HepG2 (cell line): ENCODE results near the gene MYH10. TPM values are rescaled to one million over a fixed set of nuclear protein-coding genes. Genes with fewer than 3 reads are reported as not detected.

ENCODE experiments used
- ARID5B ChIP-seq: IDR thresholded peaks from 2 replicates; pipeline ENCODE4 v1.4.0; 2020; ENCODE audit warnings: mild to moderate bottlenecking, missing genetic modification reagents
- ISL2 ChIP-seq: sonication (generic); formaldehyde crosslinking; IDR thresholded peaks from 2 replicates; pipeline ENCODE4 v1.5.0; 2020; ENCODE audit warnings: missing genetic modification reagents
- MED13 ChIP-seq: sonication (generic); formaldehyde crosslinking; IDR thresholded peaks from 2 replicates; pipeline ENCODE4 v1.5.0; 2020; ENCODE audit warnings: missing genetic modification reagents
- NFIC ChIP-seq: IDR thresholded peaks from 2 replicates; pipeline ENCODE4 v1.6.1; 2012; ENCODE audit warnings: mild to moderate bottlenecking, low read length, inconsistent platforms
- ZBTB43 ChIP-seq: sonication (generic); formaldehyde crosslinking; conservative IDR thresholded peaks from 2 replicates; pipeline ENCODE4 v1.4.0; 2020; ENCODE audit warnings: missing genetic modification reagents
- ZNF547 ChIP-seq: sonication (generic); formaldehyde crosslinking; IDR thresholded peaks from 2 replicates; pipeline ENCODE4 v1.5.1; 2020; ENCODE audit warnings: mild to moderate bottlenecking, missing genetic modification reagents
- ZNF672 ChIP-seq: sonication (generic); formaldehyde crosslinking; IDR thresholded peaks from 2 replicates; pipeline ENCODE4 v1.8.1; 2022; ENCODE audit warnings: missing genetic modification reagents
- polyA plus RNA-seq, 8 experiments: library from polyadenylated mRNA; depleted of rRNA in 3 of 8; stranded (reverse) in 7 of 8; unstranded in 1 of 8; fragments of >200 nt; fragmentation: Illumina TruSeq in 4 of 8; extraction: Trizol in 4 of 8; gene quantifications; 2 replicates each; pipeline versions ENCODE4 v1.2.1 to v1.2.3, GENCODE V29; 2011 to 2016; ENCODE audit warnings: low read depth in 4 of 8, missing spikeins in 1 of 8, mixed read lengths in 1 of 8; ENCODE audit not compliant: insufficient read depth in 1 of 8
- total RNA-seq, 5 experiments: library from RNA; depleted of rRNA; stranded (reverse); fragments of >200 nt; fragmentation: Illumina TruSeq; extraction: Trizol; gene quantifications; 2 replicates each; pipeline ENCODE4 v1.2.3, GENCODE V29; 2016; ENCODE audit warnings: low read depth in 1 of 5
- TF ChIP-seq, protein P1 (sequence below): sonication (generic); formaldehyde crosslinking; IDR thresholded peaks from 2 replicates; pipeline ENCODE4 v1.5.0; 2020; ENCODE audit warnings: missing genetic modification reagents
- TF ChIP-seq, protein P2 (sequence below): sonication (generic); formaldehyde crosslinking; IDR thresholded peaks from 2 replicates; pipeline ENCODE4; 2020; ENCODE audit warnings: missing genetic modification reagents, mild to moderate bottlenecking, borderline replicate concordance

Gene MYH10
- total and polyA plus RNA-seq, 2 of the 13 experiments (the other 11 are each of a cell fraction or from before 2014, with no cell fraction given) = 43.4 to 68.6 TPM

DNA sequence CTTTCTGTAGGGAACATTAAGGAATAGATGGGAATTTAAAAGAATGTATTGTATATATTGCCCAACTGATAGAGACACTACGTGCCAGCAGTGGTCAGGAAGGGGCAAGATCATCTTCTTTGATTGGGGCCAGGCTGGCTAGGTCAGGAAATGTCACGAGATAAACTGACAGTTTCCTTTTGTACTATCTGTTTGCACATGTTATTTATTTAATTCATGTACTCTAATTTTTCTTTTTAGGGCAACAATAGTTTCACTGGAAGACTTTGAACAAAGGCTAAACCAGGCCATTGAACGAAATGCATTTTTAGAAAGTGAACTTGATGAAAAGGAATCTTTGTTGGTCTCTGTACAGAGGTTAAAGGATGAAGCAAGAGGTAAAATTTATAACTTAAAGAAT lies 182.2 kb downstream of the MYH10 start (continued):
- TF ChIP-seq, protein P1, sequence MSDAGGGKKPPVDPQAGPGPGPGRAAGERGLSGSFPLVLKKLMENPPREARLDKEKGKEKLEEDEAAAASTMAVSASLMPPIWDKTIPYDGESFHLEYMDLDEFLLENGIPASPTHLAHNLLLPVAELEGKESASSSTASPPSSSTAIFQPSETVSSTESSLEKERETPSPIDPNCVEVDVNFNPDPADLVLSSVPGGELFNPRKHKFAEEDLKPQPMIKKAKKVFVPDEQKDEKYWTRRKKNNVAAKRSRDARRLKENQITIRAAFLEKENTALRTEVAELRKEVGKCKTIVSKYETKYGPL (CRISPR knock-in tag) = no peak
- TF ChIP-seq NFIC (peak; percentile 88), ARID5B (CRISPR knock-in tag) (peak; percentile 81), ZNF672 (CRISPR knock-in tag) (no peak), ZNF547 (no peak), ZBTB43 (no peak), ISL2 (CRISPR knock-in tag) (peak; percentile 88), MED13 (CRISPR knock-in tag) (no peak)
- TF ChIP-seq, protein P2, sequence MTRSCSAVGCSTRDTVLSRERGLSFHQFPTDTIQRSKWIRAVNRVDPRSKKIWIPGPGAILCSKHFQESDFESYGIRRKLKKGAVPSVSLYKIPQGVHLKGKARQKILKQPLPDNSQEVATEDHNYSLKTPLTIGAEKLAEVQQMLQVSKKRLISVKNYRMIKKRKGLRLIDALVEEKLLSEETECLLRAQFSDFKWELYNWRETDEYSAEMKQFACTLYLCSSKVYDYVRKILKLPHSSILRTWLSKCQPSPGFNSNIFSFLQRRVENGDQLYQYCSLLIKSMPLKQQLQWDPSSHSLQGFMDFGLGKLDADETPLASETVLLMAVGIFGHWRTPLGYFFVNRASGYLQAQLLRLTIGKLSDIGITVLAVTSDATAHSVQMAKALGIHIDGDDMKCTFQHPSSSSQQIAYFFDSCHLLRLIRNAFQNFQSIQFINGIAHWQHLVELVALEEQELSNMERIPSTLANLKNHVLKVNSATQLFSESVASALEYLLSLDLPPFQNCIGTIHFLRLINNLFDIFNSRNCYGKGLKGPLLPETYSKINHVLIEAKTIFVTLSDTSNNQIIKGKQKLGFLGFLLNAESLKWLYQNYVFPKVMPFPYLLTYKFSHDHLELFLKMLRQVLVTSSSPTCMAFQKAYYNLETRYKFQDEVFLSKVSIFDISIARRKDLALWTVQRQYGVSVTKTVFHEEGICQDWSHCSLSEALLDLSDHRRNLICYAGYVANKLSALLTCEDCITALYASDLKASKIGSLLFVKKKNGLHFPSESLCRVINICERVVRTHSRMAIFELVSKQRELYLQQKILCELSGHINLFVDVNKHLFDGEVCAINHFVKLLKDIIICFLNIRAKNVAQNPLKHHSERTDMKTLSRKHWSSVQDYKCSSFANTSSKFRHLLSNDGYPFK (CRISPR knock-in tag) = no peak
